Ascending aorta (tissue), 2 donors: Measurements from ENCODE around the gene PARVA. TPM values are rescaled to one million over a fixed set of nuclear protein-coding genes. Genes with fewer than 3 reads are reported as not detected.

Source experiments
- DNase-seq, 2 donors: peaks; one replicate each; pipeline ENCODE4 v3.0.0-alpha.2; 2019; ENCODE audit warnings: low spot score in 2 of 2
- H3K27ac ChIP-seq, 2 donors: fragments of 200-600 bp; sonication (generic); one replicate each; pipeline ENCODE4 v1.5.1; 2016 to 2017; ENCODE audit warnings: mild to moderate bottlenecking in 1 of 2
- H3K27me3 ChIP-seq: fragments of 200-600 bp; sonication (generic); one replicate; pipeline ENCODE4 v1.5.1; 2017
- H3K36me3 ChIP-seq, 2 donors: fragments of 200-600 bp; sonication (generic); one replicate each; pipeline ENCODE4 v1.5.1; 2016
- H3K4me1 ChIP-seq, 2 donors: fragments of 200-600 bp; sonication (generic); one replicate each; pipeline ENCODE4 v1.5.1; 2016 to 2017; ENCODE audit warnings: mild to moderate bottlenecking in 1 of 2
- H3K4me3 ChIP-seq, 2 donors: fragments of 200-600 bp; sonication (generic); one replicate each; pipeline ENCODE4 v1.5.1; 2016 to 2017; ENCODE audit warnings: mild to moderate bottlenecking in 1 of 2
- H3K9me3 ChIP-seq, 2 donors: fragments of 200-600 bp; sonication (generic); one replicate each; pipeline ENCODE4 v1.5.1; 2016
- intact Hi-C: fragments of 100-400 bp; cut with DNase I; formaldehyde crosslinking; loops from one replicate; pipeline ENCODE4 v1.15.1; 2023
- total RNA-seq: library from RNA; depleted of rRNA; stranded (reverse); fragments of >200 nt; gene quantifications from one replicate; pipeline ENCODE4 v1.1.0, GENCODE V29; 2016
- TF ChIP-seq, protein P1 (sequence below), 3 experiments: fragments of 200-600 bp in 2 of 3; fragments of 450-650 bp in 1 of 3; sonication (generic) in 2 of 3; IDR thresholded peaks; one replicate each; pipeline ENCODE4 v1.5.1; 2016 to 2019; ENCODE audit warnings: antibody characterized with exemption in 3 of 3, mild to moderate bottlenecking in 1 of 3, moderate library complexity in 1 of 3

The PARVA gene
- total RNA-seq, 1 donor from 2014 or later, result 51.6 TPM

DNA sequence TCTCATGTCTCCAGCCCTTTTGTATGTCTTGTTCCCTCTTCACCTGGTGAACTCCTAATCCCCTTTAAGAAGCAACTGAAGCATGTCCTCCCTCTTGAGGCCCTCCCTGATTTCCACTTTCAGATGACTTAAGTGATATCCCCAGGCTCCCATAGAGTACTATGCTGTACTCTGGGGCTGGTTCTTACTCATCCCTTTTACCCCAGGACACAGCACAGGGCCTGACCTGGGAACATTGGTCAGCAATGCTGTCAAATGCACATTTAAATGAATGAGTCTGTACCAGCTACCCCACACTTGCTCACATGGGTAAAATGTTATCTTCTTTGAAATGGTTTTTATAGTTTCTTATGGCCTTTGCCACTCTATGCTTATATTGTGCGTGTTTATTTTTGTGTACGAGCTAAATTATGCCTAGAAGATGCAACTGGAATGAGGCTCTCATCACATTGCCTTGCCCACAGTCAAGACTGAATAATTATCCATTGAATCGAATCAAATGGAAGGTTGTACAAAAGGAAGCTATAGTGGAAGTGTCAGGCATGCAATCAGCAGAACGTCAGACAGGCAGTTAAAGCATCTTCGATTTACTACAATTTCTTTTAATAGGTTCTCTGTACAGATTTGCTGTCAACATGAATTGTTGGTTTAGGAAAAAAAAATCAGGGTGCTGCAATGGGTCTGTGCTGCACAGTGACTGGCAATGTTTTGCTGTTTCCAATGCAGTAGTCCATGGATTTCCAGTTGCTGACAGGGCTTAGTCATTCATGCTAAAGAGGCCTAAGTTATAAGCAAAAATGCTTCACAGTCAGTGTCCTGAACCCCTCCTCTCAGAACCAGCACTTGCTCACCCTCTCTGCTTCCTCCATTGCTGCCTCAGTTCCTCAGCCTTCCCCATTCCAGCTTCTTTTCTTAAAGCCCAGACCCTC is 79.5 kb downstream of the PARVA start:
- Histone ChIP-seq H3K36me3 (no peaks in the 10 kb centered on the region), H3K4me1 (peaks cover 7 to 69% of the 10 kb centered on the region in 2 donors), H3K27ac (peak overlapping the region; percentile 40 to 68), H3K9me3 (no peaks in the 10 kb centered on the region), H3K4me3 (no peak overlapping the region), H3K27me3 (no peaks in the 10 kb centered on the region)
- intact Hi-C loops, result loop anchor here (5.0 kb wide), 1 partner anchor 80 kb away; the partner anchor contains the start of gene PARVA
- TF ChIP-seq, protein P1, sequence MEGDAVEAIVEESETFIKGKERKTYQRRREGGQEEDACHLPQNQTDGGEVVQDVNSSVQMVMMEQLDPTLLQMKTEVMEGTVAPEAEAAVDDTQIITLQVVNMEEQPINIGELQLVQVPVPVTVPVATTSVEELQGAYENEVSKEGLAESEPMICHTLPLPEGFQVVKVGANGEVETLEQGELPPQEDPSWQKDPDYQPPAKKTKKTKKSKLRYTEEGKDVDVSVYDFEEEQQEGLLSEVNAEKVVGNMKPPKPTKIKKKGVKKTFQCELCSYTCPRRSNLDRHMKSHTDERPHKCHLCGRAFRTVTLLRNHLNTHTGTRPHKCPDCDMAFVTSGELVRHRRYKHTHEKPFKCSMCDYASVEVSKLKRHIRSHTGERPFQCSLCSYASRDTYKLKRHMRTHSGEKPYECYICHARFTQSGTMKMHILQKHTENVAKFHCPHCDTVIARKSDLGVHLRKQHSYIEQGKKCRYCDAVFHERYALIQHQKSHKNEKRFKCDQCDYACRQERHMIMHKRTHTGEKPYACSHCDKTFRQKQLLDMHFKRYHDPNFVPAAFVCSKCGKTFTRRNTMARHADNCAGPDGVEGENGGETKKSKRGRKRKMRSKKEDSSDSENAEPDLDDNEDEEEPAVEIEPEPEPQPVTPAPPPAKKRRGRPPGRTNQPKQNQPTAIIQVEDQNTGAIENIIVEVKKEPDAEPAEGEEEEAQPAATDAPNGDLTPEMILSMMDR (IDR thresholded peaks at IDR 0.05), result no peak
- no peak for DNase-seq

DNA sequence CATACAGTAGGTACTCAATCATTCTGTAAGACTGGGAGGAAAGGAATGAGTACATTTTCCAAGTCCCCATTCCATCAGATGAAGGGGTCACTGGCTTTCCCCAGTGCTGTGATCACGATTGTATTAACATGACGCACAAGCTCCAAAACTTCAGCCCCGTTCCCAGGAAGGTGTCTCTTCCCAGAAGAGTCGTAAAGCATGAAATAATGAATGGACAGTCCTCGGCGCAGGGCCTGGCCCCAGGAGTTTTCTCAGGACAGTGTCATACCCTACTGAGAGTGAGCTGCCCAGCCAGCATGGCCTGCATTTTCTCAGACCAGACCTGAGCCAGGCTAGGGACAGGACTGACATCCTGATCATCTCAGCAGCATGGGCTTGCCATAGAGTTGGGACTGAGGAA is 80.7 kb downstream of the PARVA start:
- no peak overlapping the region for H3K4me3 ChIP-seq
- TF ChIP-seq, protein P1 (IDR thresholded peaks at IDR 0.05), result no peak
- peaks cover 7 to 69% of the 10 kb centered on the region in 2 donors for H3K4me1 ChIP-seq
- H3K27me3 ChIP-seq, result no peaks in the 10 kb centered on the region
- no peak for DNase-seq
- intact Hi-C loops, result loop anchor here (5.0 kb wide), 1 partner anchor 81 kb away; the partner anchor contains the start of gene PARVA
- peak overlapping the region; percentile 40 to 68 for H3K27ac ChIP-seq
- no peaks in the 10 kb centered on the region for H3K9me3 ChIP-seq
- H3K36me3 ChIP-seq, result no peaks in the 10 kb centered on the region

DNA sequence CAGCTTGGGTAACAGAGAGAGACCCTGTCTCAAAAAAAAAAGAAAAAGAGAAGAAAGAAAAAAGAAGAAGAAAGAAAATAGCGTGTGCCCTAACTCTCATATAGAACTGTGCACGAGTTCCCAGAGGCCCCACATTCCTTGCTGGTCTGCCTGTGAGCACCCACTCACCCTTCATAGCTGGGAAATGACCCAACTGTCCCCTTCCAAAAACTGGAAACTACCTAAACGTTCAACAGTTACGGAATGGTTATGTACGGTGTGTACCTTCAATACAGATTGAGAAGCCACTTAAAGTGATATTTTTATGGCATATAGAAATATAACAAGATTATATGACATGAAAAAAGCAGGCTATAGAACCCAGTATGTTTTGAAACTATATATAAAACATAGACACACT is 82.0 kb downstream of the PARVA start:
- TF ChIP-seq, protein P1 (IDR thresholded peaks at IDR 0.05), result no peak
- H3K4me1 ChIP-seq, result peaks cover 3 to 62% of the 10 kb centered on the region in 2 donors
- intact Hi-C loops, result loop anchor here (5.0 kb wide), 1 partner anchor 82 kb away; the partner anchor contains the start of gene PARVA
- H3K36me3 ChIP-seq, result no peaks in the 10 kb centered on the region
- H3K27ac ChIP-seq, result peak overlapping the region; percentile 40 to 68
- DNase-seq, result no peak
- H3K9me3 ChIP-seq, result peaks cover 0 to 4% of the 10 kb centered on the region in 2 donors
- H3K4me3 ChIP-seq, result no peak overlapping the region
- H3K27me3 ChIP-seq, result no peaks in the 10 kb centered on the region

DNA sequence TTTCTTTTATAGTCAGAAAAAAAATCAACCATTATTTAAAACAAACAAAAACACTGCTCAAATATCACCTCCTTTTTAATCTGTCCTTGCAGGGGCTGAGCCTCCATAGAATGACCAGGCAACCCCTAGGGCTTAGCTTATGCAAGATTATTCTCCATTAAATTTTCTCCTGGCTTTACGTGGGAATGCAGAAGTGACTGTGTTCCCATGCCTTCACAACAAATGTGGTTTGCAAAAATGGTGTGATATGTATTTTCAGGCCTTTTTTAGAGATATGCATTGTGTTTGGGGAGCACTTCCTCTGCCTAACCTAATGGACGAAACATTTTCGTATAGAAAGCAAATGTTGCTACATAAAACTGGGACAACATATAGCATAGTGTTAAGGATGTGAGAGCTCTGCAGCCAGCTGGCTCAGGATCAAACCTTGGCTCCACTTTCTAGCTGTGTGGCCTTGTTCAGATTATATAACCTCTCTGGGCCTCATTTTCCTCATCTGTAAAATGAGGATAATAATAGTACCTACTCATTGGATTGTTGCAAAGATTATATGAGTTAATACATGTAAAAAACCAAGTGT is 82.6 kb downstream of the PARVA start:
- peak overlapping the region in 1 of 2 donors; percentile 68 for H3K27ac ChIP-seq

DNA sequence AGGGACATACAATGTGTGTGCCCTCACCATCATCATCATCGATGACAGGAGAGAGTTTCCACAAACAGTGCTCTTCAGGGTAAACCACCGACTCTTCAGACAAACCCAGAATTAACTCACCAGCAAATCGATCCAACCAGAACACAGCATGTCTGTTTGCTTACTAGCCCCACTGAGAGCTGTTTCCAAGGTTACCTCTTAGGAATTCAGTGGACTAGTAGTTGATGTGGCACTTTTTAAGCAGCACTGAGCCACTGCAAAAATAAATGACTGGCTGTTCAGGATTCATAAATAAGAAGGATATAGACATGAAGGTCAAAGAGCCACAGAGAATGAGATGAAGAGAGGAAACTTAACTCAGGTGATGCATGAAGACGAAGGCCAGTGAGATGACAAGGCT is 83.1 kb downstream of the PARVA start:
- TF ChIP-seq, protein P1 (IDR thresholded peaks at IDR 0.05), result no peak
- H3K4me1 ChIP-seq, result peaks cover 3 to 53% of the 10 kb centered on the region in 2 donors
- H3K36me3 ChIP-seq, result no peaks in the 10 kb centered on the region
- no peaks in the 10 kb centered on the region for H3K27me3 ChIP-seq
- no peak for DNase-seq
- H3K27ac ChIP-seq, result no peak overlapping the region
- intact Hi-C loops, result no loop called here
- H3K4me3 ChIP-seq, result no peak overlapping the region
- H3K9me3 ChIP-seq, result peaks cover 0 to 14% of the 10 kb centered on the region in 2 donors

More for the DNA sequence above, 82.6 kb downstream of the PARVA start:
- peaks cover 3 to 58% of the 10 kb centered on the region in 2 donors for H3K4me1 ChIP-seq
- intact Hi-C loops, result loop anchor here (5.0 kb wide), 1 partner anchor 83 kb away; the partner anchor contains the start of gene PARVA
- TF ChIP-seq, protein P1 (IDR thresholded peaks at IDR 0.05), result no peak
- DNase-seq, result no peak
- H3K36me3 ChIP-seq, result no peaks in the 10 kb centered on the region
- H3K27me3 ChIP-seq, result no peaks in the 10 kb centered on the region
- H3K9me3 ChIP-seq, result peaks cover 0 to 10% of the 10 kb centered on the region in 2 donors
- H3K4me3 ChIP-seq, result no peak overlapping the region
